T-helper 1 cell (primary cell): ENCODE data around the gene FARS2.

Experiments used
- DNase-seq, 5 donors: peaks; one replicate each; pipeline ENCODE4 v3.0.0-alpha.2; 2012 to 2020

Gene FARS2

GRCh38 chr6:5435449-5435848 lies 174.1 kb downstream of the FARS2 start:
- DNase-seq, result no peak

- no peak for DNase-seq
These were observed 177.7 kb downstream of the FARS2 start for GRCh38 chr6:5438922-5439584.

- DNase-seq, result no peak
These were observed 178.4 kb downstream of the FARS2 start for GRCh38 chr6:5439749-5440148.

- no peak for DNase-seq
These were observed 181.0 kb downstream of the FARS2 start for GRCh38 chr6:5442319-5442718.

GRCh38 chr6:5442916-5443315 lies 181.6 kb downstream of the FARS2 start:
- DNase-seq, result no peak

GRCh38 chr6:5443491-5443890 lies 182.2 kb downstream of the FARS2 start:
- DNase-seq, result no peak

GRCh38 chr6:5446362-5447075 lies 185.2 kb downstream of the FARS2 start:
- DNase-seq, result no peak

GRCh38 chr6:5447921-5448320 lies 186.6 kb downstream of the FARS2 start:
- no peak for DNase-seq

- no peak for DNase-seq
These were observed 188.8 kb downstream of the FARS2 start for GRCh38 chr6:5450073-5450472.

- DNase-seq, result no peak
These were observed 192.2 kb downstream of the FARS2 start for GRCh38 chr6:5453546-5453945.

GRCh38 chr6:5455142-5455541 lies 193.8 kb downstream of the FARS2 start:
- DNase-seq, result no peak

GRCh38 chr6:5457041-5457440 lies 195.7 kb downstream of the FARS2 start:
- DNase-seq, result no peak

- DNase-seq, result no peak
These were observed 196.8 kb downstream of the FARS2 start for GRCh38 chr6:5457983-5458683.

- no peak for DNase-seq
These were observed 198.0 kb downstream of the FARS2 start for GRCh38 chr6:5459346-5459745.

GRCh38 chr6:5461365-5461764 lies 200.1 kb downstream of the FARS2 start:
- DNase-seq, result no peak

- DNase-seq, result no peak
These were observed 201.5 kb downstream of the FARS2 start for GRCh38 chr6:5462856-5463255.

- DNase-seq, result no peak
These were observed 202.4 kb downstream of the FARS2 start for GRCh38 chr6:5463690-5464089.

GRCh38 chr6:5464099-5464885 lies 203.0 kb downstream of the FARS2 start:
- DNase-seq, result no peak

- DNase-seq, result no peak
These were observed 205.2 kb downstream of the FARS2 start for GRCh38 chr6:5466281-5467136.

GRCh38 chr6:5468586-5468985 lies 207.3 kb downstream of the FARS2 start:
- DNase-seq, result no peak

- DNase-seq, result no peak
These were observed 208.0 kb downstream of the FARS2 start for GRCh38 chr6:5469101-5469846.
